Measurements from ENCODE around the gene TOR2A.

GRCh38 chr9:127749090-127749787 lies 14.1 kb upstream of the TOR2A start:
- TF ChIP-seq POLR2A (IDR thresholded peaks at IDR 0.05), result no peak
- no peak for TF ChIP-seq CTCF (IDR thresholded peaks at IDR 0.05)
- no peak for TF ChIP-seq POLR2AphosphoS5 (IDR thresholded peaks at IDR 0.05)
